ENCODE measurements around the gene MS4A8.
"Not testable (repeated sequence)": the region's sequence is repeated elsewhere in the genome, so short reads cannot be mapped to it uniquely, and the experiment has no call there.

MS4A8 gene

DNA sequence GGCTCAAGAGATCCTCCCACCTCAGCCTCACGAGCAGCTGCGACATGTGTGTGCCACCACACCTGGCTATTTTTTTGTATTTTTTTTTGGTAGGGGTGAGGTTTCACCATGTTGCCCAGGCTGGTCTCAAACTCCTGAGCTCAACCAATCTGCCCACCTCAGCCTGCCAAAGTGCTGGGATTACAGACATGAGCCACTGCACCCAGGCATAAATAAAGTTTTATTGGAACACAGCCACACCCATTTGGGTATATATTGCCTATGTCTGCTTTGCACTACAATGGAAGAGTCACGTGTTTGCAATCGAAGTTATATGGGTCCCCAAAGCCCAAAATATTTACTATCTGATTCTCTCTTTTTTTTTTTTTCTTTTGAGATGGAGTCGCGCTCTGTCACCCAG lies 55.5 kb downstream of the MS4A8 start:
- DNase-seq (ENCODE audit: extremely low read depth, low read depth): no peak
- no peak overlapping the region for H3K4me3 ChIP-seq (replicated peaks; ENCODE audit: low read depth, low read length)
- TF ChIP-seq, protein P1, sequence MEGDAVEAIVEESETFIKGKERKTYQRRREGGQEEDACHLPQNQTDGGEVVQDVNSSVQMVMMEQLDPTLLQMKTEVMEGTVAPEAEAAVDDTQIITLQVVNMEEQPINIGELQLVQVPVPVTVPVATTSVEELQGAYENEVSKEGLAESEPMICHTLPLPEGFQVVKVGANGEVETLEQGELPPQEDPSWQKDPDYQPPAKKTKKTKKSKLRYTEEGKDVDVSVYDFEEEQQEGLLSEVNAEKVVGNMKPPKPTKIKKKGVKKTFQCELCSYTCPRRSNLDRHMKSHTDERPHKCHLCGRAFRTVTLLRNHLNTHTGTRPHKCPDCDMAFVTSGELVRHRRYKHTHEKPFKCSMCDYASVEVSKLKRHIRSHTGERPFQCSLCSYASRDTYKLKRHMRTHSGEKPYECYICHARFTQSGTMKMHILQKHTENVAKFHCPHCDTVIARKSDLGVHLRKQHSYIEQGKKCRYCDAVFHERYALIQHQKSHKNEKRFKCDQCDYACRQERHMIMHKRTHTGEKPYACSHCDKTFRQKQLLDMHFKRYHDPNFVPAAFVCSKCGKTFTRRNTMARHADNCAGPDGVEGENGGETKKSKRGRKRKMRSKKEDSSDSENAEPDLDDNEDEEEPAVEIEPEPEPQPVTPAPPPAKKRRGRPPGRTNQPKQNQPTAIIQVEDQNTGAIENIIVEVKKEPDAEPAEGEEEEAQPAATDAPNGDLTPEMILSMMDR (IDR thresholded peaks at IDR 0.05; ENCODE audit: low read depth, low read length, missing control alignments): no peak

DNA sequence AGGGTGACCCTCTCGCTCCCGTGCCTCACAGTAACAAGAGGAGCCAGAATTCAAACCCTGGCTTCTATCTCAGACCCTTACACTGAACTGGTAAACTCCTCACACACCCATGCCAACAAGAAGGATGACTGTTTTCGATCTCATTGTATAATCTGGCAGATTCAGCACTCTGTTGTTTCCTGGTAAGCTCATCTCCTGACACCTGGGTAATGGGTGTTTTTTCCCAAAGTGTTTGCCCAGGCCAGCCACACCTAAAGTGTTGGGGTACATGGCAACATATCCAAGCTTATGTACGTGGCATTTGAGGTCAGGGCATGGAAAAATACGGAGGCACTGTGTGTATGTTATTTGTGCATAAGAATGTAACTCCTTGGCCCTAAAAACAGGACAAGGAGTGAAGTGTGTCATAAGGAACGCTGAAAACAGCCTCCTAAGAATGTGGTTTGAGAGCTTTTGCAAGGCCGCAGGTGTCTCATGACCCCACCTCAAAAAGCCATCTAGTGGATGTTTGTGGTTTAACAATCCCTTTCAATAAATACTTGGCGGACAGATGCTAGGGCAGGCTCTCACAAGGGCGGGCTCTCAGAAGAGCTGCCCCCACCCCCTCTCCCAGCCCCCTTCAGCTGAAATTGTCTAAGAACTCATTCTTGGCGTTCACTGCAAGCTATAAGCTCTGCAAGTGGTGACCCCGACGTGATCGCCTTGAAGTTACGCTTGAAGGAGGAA lies 57.1 kb downstream of the MS4A8 start, which contains the start of gene MS4A15:
Gene MS4A15 (plus strand): TSS at position 561 of the 726 bp plus-strand sequence. CDS start 6,867 bp downstream, outside the sequence.
- no peak within 1 kb of the TSS for H3K4me3 ChIP-seq (replicated peaks; ENCODE audit: low read depth, low read length)
- TF ChIP-seq, protein P1 (IDR thresholded peaks at IDR 0.05; ENCODE audit: low read depth, low read length, missing control alignments): peak; percentile 30
- DNase-seq (ENCODE audit: extremely low read depth, low read depth): no peak

DNA sequence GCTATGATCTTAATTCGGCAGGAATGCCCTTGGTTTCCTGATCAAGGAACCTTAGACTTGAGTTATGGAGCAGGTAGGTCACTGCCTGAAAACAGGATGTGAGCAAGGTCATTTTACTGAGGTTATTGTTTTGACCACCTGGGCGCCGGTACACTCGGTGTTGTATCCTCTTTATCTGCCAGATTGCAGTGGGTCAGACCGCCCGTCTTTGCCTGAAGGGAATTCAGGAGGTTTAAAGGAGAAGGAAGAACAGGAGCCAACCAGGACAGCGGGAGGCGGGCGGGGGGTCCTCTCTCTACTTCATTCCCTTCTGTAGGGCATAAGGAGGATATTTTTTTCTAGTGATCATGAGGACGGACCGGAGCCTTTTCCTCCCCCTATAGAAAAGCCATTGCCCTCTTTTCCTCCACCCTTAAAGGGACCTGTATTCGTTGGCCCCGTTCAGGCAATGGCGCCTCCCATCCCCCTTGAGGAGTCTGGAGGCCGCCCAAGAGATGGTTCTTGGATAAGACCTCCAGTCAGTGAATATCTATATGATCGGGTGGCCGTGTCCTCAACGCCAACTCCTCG lies 57.9 kb downstream of the MS4A8 start:
- TF ChIP-seq, protein P1 (IDR thresholded peaks at IDR 0.05; ENCODE audit: low read depth, low read length, missing control alignments): no peak
- no peak overlapping the region for H3K4me3 ChIP-seq (replicated peaks; ENCODE audit: low read depth, low read length)
- no peak for DNase-seq (ENCODE audit: extremely low read depth, low read depth)

DNA sequence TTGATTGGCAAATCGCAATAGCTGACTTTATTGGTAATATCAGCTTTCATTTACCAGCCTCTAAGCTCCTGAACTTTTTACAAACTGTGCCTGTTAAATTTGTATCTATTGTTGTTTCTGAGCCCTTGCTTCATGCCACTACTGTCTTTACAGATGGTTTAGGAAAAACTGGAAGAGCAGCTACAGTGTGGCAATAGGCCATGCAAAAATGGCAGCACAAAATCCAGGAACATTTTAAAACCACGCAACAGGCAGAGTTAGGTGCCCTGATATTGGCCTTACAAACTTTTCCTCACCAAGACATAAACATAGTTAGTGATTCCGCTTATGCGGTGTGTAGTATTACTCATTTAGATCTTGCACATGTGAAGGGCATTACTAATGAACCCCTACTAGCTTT lies 59.3 kb downstream of the MS4A8 start:
- H3K4me3 ChIP-seq (replicated peaks; ENCODE audit: low read depth, low read length); DNase-seq (ENCODE audit: extremely low read depth, low read depth): not testable (repeated sequence)

DNA sequence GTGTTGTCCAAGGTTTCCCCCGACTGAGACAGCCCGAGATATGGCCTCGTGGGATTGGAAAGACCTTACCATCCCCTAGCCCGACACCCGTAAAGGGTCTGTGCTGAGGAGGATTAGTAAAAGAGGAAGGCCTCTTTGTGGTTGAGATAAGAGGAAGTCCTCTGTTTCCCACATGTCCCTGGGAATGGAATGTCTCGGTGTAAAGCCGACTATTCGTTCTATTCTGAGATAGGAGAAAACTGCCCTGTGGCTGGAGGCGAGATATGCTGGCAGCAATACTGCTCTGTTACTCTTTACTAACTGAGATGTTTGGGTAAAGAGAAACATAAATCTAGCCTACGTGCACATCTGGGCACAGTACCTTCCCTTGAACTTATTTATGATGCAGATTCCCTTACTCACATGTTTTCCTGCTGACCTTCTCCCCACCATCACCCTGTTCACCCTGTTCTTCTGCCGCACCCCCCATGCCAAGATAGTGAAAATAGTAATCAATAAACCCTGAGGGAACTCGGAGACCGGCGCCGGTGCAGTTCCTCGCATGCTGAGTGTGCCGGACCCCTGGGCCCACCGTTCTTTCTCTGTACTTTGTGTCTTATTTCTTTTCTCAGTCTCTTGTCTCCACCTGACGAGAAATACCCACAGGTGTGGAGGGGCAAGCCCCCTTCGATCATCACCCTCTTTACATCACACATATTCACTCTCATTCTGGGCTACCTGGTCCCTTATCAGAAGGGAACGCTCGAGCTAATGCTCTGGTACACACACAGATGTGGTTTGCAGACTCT lies 60.2 kb downstream of the MS4A8 start:
- H3K4me3 ChIP-seq (replicated peaks; ENCODE audit: low read depth, low read length); DNase-seq (ENCODE audit: extremely low read depth, low read depth): not testable (repeated sequence)

DNA sequence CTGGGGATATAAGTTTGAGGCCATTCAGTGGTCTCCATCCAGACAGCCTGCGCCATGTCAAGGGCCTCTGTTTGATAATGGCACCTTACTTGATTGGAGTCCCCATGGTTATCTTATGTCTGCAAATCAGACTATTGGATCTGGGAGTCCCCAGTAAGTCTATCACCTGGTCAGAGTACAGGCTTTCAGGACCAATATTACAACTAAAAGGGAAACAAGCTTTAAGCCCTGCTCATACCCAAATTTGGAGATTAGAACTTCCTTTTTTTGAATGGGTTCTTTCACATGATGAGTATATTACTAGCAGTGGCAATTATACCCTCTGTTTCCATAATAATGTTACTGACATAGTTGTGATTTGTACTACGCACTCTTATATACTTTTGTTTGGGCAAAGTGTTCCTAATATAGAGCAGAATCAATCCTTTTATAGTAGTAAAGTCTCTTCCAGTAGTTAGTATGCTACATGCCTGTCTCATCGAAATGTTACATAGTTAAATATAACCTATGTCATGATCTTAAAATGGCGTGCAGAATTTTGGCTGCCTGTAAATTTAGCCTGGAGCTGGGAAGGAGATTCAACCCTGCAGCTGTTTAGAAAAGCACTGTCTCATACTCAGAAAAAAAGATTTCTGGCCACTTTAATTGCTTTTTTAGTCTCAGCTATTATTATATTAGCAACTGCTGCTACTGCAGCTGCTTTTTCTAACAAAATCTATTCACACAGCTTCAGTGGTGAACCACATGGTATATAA lies 62.2 kb downstream of the MS4A8 start:
- TF ChIP-seq, protein P1 (IDR thresholded peaks at IDR 0.05; ENCODE audit: low read depth, low read length, missing control alignments): no peak
- DNase-seq (ENCODE audit: extremely low read depth, low read depth): no peak
- H3K4me3 ChIP-seq (replicated peaks; ENCODE audit: low read depth, low read length): no peak overlapping the region

DNA sequence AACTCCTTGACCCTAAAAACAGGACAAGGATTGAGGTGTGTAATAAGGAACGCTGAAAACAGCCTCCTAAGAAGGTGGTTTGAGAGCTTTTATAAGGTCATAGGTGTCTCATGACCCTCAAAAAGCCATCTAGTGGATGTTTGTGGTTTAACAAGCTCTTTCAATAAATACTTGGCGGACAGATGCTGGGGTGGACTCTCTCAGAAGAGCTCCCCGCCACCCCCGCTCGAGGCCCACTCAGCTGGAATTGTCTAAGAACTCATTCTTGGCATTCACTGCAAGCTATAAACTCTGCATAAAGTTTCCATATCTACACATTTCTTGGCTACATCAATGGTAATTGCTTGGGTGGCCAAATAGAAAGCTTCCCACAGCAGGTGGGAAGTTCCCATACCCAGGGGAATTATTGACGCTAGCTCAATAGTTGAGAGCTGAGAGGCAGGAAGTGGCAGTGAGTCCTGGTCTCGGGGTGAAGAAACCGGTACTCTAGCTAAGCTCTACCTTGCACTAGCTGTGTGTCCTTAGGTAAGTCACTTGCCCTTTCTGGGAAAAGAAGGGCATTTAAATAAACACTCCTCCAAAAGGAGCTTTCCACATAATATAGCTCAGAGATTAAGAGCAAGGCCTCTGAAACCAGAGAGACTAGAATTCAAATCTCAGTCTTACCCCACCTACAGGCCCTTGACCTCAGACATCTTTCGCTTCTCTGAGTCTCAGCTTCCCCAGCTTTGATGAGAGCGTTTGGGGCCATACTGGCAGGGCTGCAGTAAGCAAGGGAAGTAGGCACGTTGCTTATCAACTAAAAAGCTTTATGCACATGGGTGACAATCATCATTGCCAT lies 63.7 kb downstream of the MS4A8 start:
- no peak for DNase-seq (ENCODE audit: extremely low read depth, low read depth)
- H3K4me3 ChIP-seq (replicated peaks; ENCODE audit: low read depth, low read length): no peak overlapping the region
- TF ChIP-seq, protein P1 (IDR thresholded peaks at IDR 0.05; ENCODE audit: low read depth, low read length, missing control alignments): peak; percentile 14

Measured in HFF-Myc (cell line).